Spleen (tissue), 11 donors: Measurements from ENCODE around the gene COQ10B. TPM values are rescaled to one million over a fixed set of nuclear protein-coding genes. Genes with fewer than 3 reads are reported as not detected.

ENCODE experiments used
- DNase-seq: peaks from one replicate; pipeline ENCODE4 v3.0.0-alpha.2; 2020
- H3K27ac ChIP-seq, 8 donors: fragments of 200-600 bp; sonication (generic) in 7 of 8; 1 replicate in 4 of 8; 2 replicates in 4 of 8; pipeline versions ENCODE4 v1.5.0 to v1.8.0; 2016 to 2021; ENCODE audit warnings: inconsistent platforms in 4 of 8, mild to moderate bottlenecking in 4 of 8, moderate library complexity in 1 of 8
- H3K27me3 ChIP-seq, 7 donors: fragments of 200-600 bp; sonication (generic) in 6 of 7; replicated peaks in 1 of 7; 1 replicate in 4 of 7; 2 replicates in 3 of 7; pipeline versions ENCODE4 v1.5.0 to v1.8.0; 2016 to 2021; ENCODE audit warnings: inconsistent platforms in 3 of 7, mild to moderate bottlenecking in 1 of 7
- H3K36me3 ChIP-seq, 6 donors: fragments of 200-600 bp; sonication (generic) in 5 of 6; 1 replicate in 4 of 6; 2 replicates in 2 of 6; pipeline versions ENCODE4 v1.5.0 to v1.8.0; 2016 to 2021; ENCODE audit warnings: inconsistent platforms in 2 of 6
- H3K4me1 ChIP-seq, 6 donors: fragments of 200-600 bp; sonication (generic) in 5 of 6; 1 replicate in 3 of 6; 2 replicates in 3 of 6; pipeline versions ENCODE4 v1.5.0 to v1.8.0; 2016 to 2021; ENCODE audit warnings: inconsistent platforms in 3 of 6
- H3K4me3 ChIP-seq, 8 donors: fragments of 200-600 bp; sonication (generic) in 7 of 8; 1 replicate in 4 of 8; 2 replicates in 4 of 8; pipeline versions ENCODE4 v1.5.0 to v1.8.0; 2016 to 2021; ENCODE audit warnings: inconsistent platforms in 4 of 8, mild to moderate bottlenecking in 4 of 8, moderate library complexity in 2 of 8
- H3K9me3 ChIP-seq, 8 donors: fragments of 200-600 bp; sonication (generic) in 7 of 8; 1 replicate in 4 of 8; 2 replicates in 4 of 8; pipeline versions ENCODE4 v1.5.0 to v1.8.0; 2016 to 2021; ENCODE audit warnings: inconsistent platforms in 4 of 8
- CTCF ChIP-seq, 11 experiments: fragments of 200-600 bp in 7 of 11; fragments of 450-650 bp in 4 of 11; sonication (generic) in 4 of 11; IDR thresholded peaks in 8 of 11; conservative IDR thresholded peaks in 3 of 11; 1 replicate in 7 of 11; 2 replicates in 4 of 11; pipeline versions ENCODE4 v1.4.0 to v1.8.0; 2016 to 2021; ENCODE audit warnings: antibody characterized with exemption in 11 of 11, inconsistent platforms in 4 of 11, mild to moderate bottlenecking in 1 of 11
- POLR2A ChIP-seq, 3 donors: fragments of 450-650 bp; IDR thresholded peaks; one replicate each; pipeline ENCODE4 v1.5.1; 2017; ENCODE audit warnings: antibody characterized with exemption in 3 of 3, mild to moderate bottlenecking in 1 of 3
- POLR2AphosphoS5 ChIP-seq, 3 donors: sonication (generic); formaldehyde crosslinking; IDR thresholded peaks; one replicate each; pipeline ENCODE4 v1.5.1; 2017; ENCODE audit warnings: antibody characterized with exemption in 3 of 3
- whole genome bisulfite sequencing, 5 donors: extraction: QIAGEN DNeasy Blood & Tissue Kit in 3 of 5; methylation state at CpG; one replicate each; pipeline versions ENCODE4 v1.1.5 to v1.1.7; 2013 to 2018; 5-methylcytosine and 5-hydroxymethylcytosine counted together
- intact Hi-C: fragments of 100-400 bp; cut with DNase I; formaldehyde crosslinking; loops from one replicate; pipeline ENCODE4 v1.15.0; 2023; ENCODE audit warnings: low total_unique reads
- polyA plus RNA-seq, 3 donors: library from polyadenylated mRNA; stranded (reverse); fragments of 200-250 nt; gene quantifications; one replicate each; pipeline ENCODE4 v1.2.1, GENCODE V29; 2013
- total RNA-seq, 7 donors: library from RNA; depleted of rRNA in 3 of 7; stranded (reverse); fragments of >200 nt in 3 of 7; fragmentation: NEBNext Ultra II Directional in 4 of 7; extraction: Animal tissue kit (Norgen Biotek cat#: 25700) in 4 of 7; gene quantifications; one replicate each; pipeline versions ENCODE4 v1.1.0 to v1.2.1, GENCODE V29; 2016 to 2021
- donor health status: healthy with polysubstance abuse.
- donor health status: DM: no; HTN: no; CAD: no; lungs with moderate emphysema.
- donor health status: DM: no; HTN: no; CAD: no.
- donor health status: Bipolar disorder and iron deficiency.
- donor health status: healthy.
- donor health status: DM: no; HTN: no; CAD: no.
- donor health status: DM: yes; HTN: yes; CAD: no.

The COQ10B gene
- total and polyA plus RNA-seq, 10 donors: 9.3 to 34.7 (median 26.4) TPM

GRCh38 chr2:197513915-197514314 is 60.6 kb downstream of the COQ10B start:
- Histone ChIP-seq H3K4me3 (no peak overlapping the region), H3K36me3 (peaks cover 0 to 10% (median 0%) of the 10 kb centered on the region in 6 donors), H3K9me3 (no peaks in the 10 kb centered on the region), H3K27me3 (no peaks in the 10 kb centered on the region), H3K27ac (peak overlapping the region in 5 of 8 donors; percentile 95 to 98 (median 96)), H3K4me1 (peaks cover 8 to 45% (median 30%) of the 10 kb centered on the region in 6 donors)
- TF ChIP-seq POLR2AphosphoS5 (IDR thresholded peaks at IDR 0.05) (no peak), POLR2A (IDR thresholded peaks at IDR 0.05) (no peak), CTCF (IDR thresholded peaks at IDR 0.05 in 8 of 11, conservative IDR thresholded peaks at IDR 0.05 in 3 of 11) (no peak)
- no peak for DNase-seq
- intact Hi-C loops: loop anchor here (10.0 kb wide), 1 partner anchor 59 kb away; the partner anchor contains the start of gene COQ10B
- 84 to 95% (median 92%) methylated on average over 5 of the region's 5 CpGs for WGBS, 5 donors

DNA sequence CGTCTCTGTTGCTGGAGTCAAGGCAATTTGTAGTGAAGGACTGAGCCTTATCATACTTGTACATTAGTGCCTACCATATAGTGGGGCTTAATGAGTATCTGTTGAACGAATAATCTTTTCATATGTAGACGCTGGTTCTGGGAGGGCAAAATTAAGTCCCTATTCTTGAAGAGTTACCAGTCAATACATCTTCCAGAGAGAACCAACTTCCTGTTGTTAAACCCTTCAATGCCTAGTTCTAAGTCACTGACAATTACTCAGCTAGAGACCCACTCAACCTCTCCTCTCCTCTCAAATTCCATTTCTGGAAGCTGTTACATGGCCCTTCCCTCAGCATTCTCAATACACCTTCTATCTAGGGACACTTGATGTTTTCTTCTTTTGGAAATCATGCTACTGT is 61.4 kb downstream of the COQ10B start:
- Histone ChIP-seq H3K36me3 (peaks cover 0 to 10% (median 0%) of the 10 kb centered on the region in 6 donors), H3K9me3 (no peaks in the 10 kb centered on the region), H3K27me3 (no peaks in the 10 kb centered on the region), H3K4me3 (peak overlapping the region in 6 of 8 donors; percentile 69 to 92 (median 85)), H3K4me1 (peaks cover 12 to 53% (median 37%) of the 10 kb centered on the region in 6 donors), H3K27ac (peak overlapping the region; percentile 88 to 98 (median 96))
- TF ChIP-seq POLR2AphosphoS5 (IDR thresholded peaks at IDR 0.05) (no peak), CTCF (IDR thresholded peaks at IDR 0.05 in 8 of 11, conservative IDR thresholded peaks at IDR 0.05 in 3 of 11) (no peak)
- intact Hi-C loops: loop anchor here (10.0 kb wide), 1 partner anchor 60 kb away; the partner anchor contains the start of gene COQ10B
- WGBS, 5 donors: 45 to 55% (median 49%) methylated on average over 3 of the region's 3 CpGs
- no peak for DNase-seq

DNA sequence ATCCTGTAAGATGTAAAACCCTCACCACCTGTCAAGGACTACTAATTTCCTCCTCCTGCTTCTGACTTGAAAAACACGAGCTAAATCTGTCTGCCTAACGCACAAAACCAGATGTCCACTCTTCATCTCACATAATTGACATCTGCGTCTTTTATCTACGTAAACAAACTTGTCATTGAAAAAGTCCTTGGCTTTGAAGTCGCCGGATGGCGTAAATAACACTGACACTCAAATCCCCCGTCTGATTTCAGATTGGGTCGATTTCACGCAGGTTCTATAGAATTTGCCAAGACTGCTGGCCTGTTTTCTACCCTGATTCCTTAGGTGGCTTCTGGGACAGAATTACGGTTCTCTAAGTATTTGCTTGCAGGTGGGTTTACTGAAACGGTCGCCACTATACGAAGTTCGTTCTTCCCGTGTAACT is 62.0 kb downstream of the COQ10B start:
- Histone ChIP-seq H3K4me1 (peaks cover 12 to 59% (median 39%) of the 10 kb centered on the region in 6 donors), H3K27ac (peak overlapping the region; percentile 88 to 98 (median 96)), H3K27me3 (no peaks in the 10 kb centered on the region), H3K4me3 (peak overlapping the region; percentile 69 to 92 (median 84)), H3K9me3 (peaks cover 0 to 5% (median under 1%) of the 10 kb centered on the region in 8 donors), H3K36me3 (peaks cover 0 to 14% (median 2%) of the 10 kb centered on the region in 6 donors)
- WGBS, 5 donors: 0% methylated on average over 13 to 16 of the region's 16 CpGs
- DNase-seq: no peak
- intact Hi-C loops: loop anchor here (10.0 kb wide), 1 partner anchor 61 kb away; the partner anchor contains the start of gene COQ10B
- TF ChIP-seq CTCF (IDR thresholded peaks at IDR 0.05 in 8 of 11, conservative IDR thresholded peaks at IDR 0.05 in 3 of 11) (no peak), POLR2AphosphoS5 (IDR thresholded peaks at IDR 0.05) (no peak), POLR2A (IDR thresholded peaks at IDR 0.05) (no peak)

DNA sequence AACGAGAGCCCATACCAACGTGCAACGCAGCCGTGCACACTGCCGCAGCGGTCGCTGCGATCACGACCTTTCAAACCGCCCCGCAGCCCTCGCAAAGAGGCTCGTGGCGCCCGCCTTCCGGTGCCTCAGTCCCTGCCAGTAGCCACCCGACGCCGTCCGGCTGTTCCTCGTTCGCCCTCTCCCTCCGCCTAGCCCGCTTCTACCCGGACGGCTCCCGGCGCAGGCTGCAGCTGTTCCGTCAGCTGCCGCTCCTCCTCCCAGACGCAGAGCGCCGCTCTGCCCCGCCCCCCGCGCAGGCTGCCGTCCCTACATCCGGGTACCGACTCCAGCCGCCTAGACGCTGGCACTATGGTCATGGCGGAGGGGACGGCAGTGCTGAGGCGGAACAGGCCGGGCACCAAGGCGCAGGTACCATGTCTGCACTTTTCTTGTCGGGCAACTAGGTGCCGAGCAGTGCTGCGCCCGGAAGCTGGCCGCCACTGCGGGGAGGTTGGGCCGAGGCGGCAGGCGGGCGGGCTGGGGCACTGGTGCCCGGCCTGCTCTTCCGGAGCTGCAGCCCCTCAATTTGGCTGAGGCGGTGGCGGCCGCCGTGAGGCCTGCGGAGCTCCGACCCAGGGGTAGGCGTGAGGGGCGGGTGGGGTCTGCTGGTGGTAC is 62.5 kb downstream of the COQ10B start, which contains the start of gene MOB4:
Gene MOB4, plus strand, starts transcription at position 328 of the 654 bp plus-strand sequence. Its CDS starts 21 bp downstream, at position 349.
- Histone ChIP-seq H3K27me3 (no peaks in the 10 kb centered on the region), H3K4me3 (peak within 1 kb of the TSS; percentile 69 to 92 (median 84)), H3K9me3 (peaks cover 0 to 11% (median 2%) of the 10 kb centered on the region in 8 donors), H3K27ac (peak within 1 kb of the TSS; percentile 88 to 98 (median 96)), H3K4me1 (peaks cover 12 to 61% (median 39%) of the 10 kb centered on the region in 6 donors), H3K36me3 (peaks cover 0 to 20% (median 3%) of the 10 kb centered on the region in 6 donors)
- TF ChIP-seq POLR2AphosphoS5 (IDR thresholded peaks at IDR 0.05) (peak; percentile 98 to 99 (median 99)), POLR2A (IDR thresholded peaks at IDR 0.05) (peak; percentile 33 to 85 (median 82)), CTCF (IDR thresholded peaks at IDR 0.05 in 8 of 11, conservative IDR thresholded peaks at IDR 0.05 in 3 of 11) (peak in 5 of 11 experiments; percentile 14 to 56 (median 31))
- 0 to 1% (median 0%) methylated on average over 33 to 66 of the region's 66 CpGs for WGBS, 5 donors
- DNase-seq: peak; percentile 100
- intact Hi-C loops: loop anchor here (10.0 kb wide), 1 partner anchor 61 kb away; the partner anchor contains the start of gene COQ10B
